Measurements from ENCODE around the gene CDSN.

The CDSN gene

GRCh38 chr6:31138982-31139381 lies 18.7 kb upstream of the CDSN start, which contains the start of gene PSORS1C2:
PSORS1C2 (minus strand) TSS chr6:31139066; CDS start chr6:31139026, 40 bp downstream.
- Histone ChIP-seq H3K4me1 (peaks cover 0 to 6% (median 5%) of the 10 kb centered on the region in 10 experiments; a peak in 11 of 20 replicates), H4K20me1 (no peaks in the 10 kb centered on the region), H3K9ac (peak within 1 kb of the TSS in 2 of 11 experiments; percentile 7 to 44; a peak in 2 of 22 replicates), H3K4me2 (peak within 1 kb of the TSS; percentile 42 to 82 (median 63)), H3K27me3 (no peaks in the 10 kb centered on the region), H3K36me3 (peaks cover 9 to 20% (median 15%) of the 10 kb centered on the region in 11 experiments; a peak in 18 of 22 replicates), H3K27ac (no peak within 1 kb of the TSS; a peak in 1 of 22 replicates), H3K4me3 (peak within 1 kb of the TSS in 2 of 10 experiments; percentile 33 to 41; a peak in 1 of 20 replicates), H3K9me3 (replicated peaks in 1 of 11) (no peaks in the 10 kb centered on the region)
- TF ChIP-seq Cebpa-rat (IDR thresholded peaks at IDR 0.05) = no peak

- Histone ChIP-seq H3K4me3 (no peak overlapping the region), H3K27ac (no peak overlapping the region), H3K4me2 (no peak overlapping the region), H3K9me3 (replicated peaks in 1 of 11) (no peaks in the 10 kb centered on the region), H3K9ac (no peak overlapping the region), H3K4me1 (peaks cover 0 to 6% (median 5%) of the 10 kb centered on the region in 10 experiments; a peak in 11 of 20 replicates), H3K36me3 (no peaks in the 10 kb centered on the region), H3K27me3 (no peaks in the 10 kb centered on the region), H4K20me1 (no peaks in the 10 kb centered on the region)
- no peak for TF ChIP-seq Cebpa-rat (IDR thresholded peaks at IDR 0.05)
Observed at GRCh38 chr6:31135710-31136109, 15.5 kb upstream of the CDSN start.

- Histone ChIP-seq H3K4me1 (peaks cover 0 to 4% (median 3%) of the 10 kb centered on the region in 10 experiments; a peak in 11 of 20 replicates), H3K36me3 (no peaks in the 10 kb centered on the region), H3K9me3 (replicated peaks in 1 of 11) (no peaks in the 10 kb centered on the region), H3K27me3 (no peaks in the 10 kb centered on the region), H3K4me2 (no peak overlapping the region), H4K20me1 (no peaks in the 10 kb centered on the region), H3K27ac (no peak overlapping the region), H3K4me3 (no peak overlapping the region), H3K9ac (no peak overlapping the region)
- TF ChIP-seq Cebpa-rat (IDR thresholded peaks at IDR 0.05) = no peak
Observed at GRCh38 chr6:31132806-31133205, 12.6 kb upstream of the CDSN start.

DNA sequence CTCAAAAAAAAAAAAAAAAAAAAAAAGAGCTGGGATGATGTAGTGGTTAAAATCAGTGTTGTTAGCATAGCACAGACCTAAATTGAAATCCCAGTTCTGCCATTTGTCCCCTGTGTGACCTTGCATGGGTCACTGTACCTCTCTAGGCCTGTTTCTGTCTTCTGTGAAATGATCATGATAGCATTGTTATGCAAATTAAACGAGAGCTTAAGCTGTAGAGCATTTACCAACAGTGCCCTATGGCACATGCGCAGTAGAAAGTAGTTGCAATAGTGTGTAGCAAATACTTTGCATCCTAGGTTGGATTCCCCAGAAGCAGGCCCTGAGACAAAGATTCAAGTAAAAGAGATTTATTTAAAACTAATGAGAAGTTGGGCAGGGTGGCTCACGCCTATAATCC lies 11.3 kb upstream of the CDSN start:
- 0 out of 20 replicates have a peak, but pooled peaks cover 0 to 2% (median 0%) of the 10 kb centered on the region in 10 experiments for H3K4me1 ChIP-seq
- TF ChIP-seq Cebpa-rat (IDR thresholded peaks at IDR 0.05) = no peak
- no peak overlapping the region for H3K4me2 ChIP-seq
- no peaks in the 10 kb centered on the region for H3K27me3 ChIP-seq
- H3K9ac ChIP-seq = no peak overlapping the region
- H4K20me1 ChIP-seq = no peaks in the 10 kb centered on the region
- no peak overlapping the region for H3K27ac ChIP-seq
- no peaks in the 10 kb centered on the region for H3K36me3 ChIP-seq
- H3K4me3 ChIP-seq = no peak overlapping the region
- no peaks in the 10 kb centered on the region for H3K9me3 ChIP-seq (replicated peaks in 1 of 11)

GRCh38 chr6:31130751-31131150 lies 10.5 kb upstream of the CDSN start:
- no peak for TF ChIP-seq Cebpa-rat (IDR thresholded peaks at IDR 0.05)
- H3K9me3 ChIP-seq (replicated peaks in 1 of 11) = no peaks in the 10 kb centered on the region

DNA sequence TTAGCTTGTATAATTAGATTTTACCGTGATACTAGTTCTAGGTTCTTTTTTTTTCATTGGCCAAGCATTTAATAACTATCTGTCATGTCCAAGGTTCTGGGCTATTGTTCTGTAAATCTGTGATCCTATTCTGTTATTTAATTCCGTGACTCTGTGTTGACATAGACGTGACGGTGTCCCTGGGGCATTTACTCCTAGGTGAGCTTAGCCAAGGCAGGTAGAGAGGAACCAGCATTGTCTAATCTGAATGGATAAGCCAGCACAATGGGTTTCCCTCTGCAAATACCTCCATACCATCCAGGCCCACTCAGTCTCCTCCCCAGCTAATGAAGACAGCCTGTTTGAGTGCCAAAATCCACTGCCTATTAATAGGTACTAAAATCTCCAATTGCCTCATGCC lies 8.9 kb upstream of the CDSN start:
- Histone ChIP-seq H3K4me2 (no peak overlapping the region), H3K9ac (no peak overlapping the region), H4K20me1 (no peaks in the 10 kb centered on the region), H3K27ac (no peak overlapping the region), H3K4me1 (peaks cover 12 to 17% (median 14%) of the 10 kb centered on the region in 10 experiments; a peak in 18 of 20 replicates), H3K27me3 (no peaks in the 10 kb centered on the region), H3K4me3 (no peak overlapping the region), H3K9me3 (replicated peaks in 1 of 11) (no peaks in the 10 kb centered on the region), H3K36me3 (no peaks in the 10 kb centered on the region)
- no peak for TF ChIP-seq Cebpa-rat (IDR thresholded peaks at IDR 0.05)

More at GRCh38 chr6:31130751-31131150, 10.5 kb upstream of the CDSN start:
- H3K9ac ChIP-seq = no peak overlapping the region
- H3K4me3 ChIP-seq = no peak overlapping the region
- no peaks in the 10 kb centered on the region for H4K20me1 ChIP-seq
- no peak overlapping the region for H3K27ac ChIP-seq
- no peaks in the 10 kb centered on the region for H3K36me3 ChIP-seq
- peaks cover under 1 to 10% (median 3%) of the 10 kb centered on the region in 10 experiments; a peak in 13 of 20 replicates for H3K4me1 ChIP-seq
- no peak overlapping the region for H3K4me2 ChIP-seq
- H3K27me3 ChIP-seq = no peaks in the 10 kb centered on the region

DNA sequence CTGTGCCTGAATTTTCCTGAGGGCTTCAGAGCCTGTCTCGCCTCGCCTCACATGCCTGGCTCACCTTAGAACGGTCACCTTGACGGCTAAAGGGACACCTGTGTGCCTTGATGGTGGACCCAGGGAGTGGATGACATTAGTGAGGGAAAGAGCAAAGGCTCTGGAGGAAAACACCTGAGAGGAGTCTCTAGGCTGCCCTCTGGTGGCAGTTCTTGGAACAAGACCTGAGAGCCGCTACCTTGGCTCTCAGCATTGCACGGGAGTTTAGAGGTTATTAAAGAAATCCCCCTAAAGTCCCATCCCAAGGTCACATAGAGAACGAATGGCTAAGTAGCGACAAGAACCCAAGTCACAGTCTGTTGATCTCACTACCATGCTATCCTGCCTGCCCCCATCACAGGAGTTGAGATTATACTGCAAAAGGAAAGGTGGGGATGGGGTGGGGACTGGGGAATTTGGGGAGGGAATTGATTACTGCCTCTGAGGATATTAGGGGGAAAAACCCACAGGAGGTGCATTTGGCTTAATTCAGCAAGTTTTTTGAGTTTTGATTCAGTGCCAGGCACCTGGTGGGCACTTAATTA lies 7.9 kb upstream of the CDSN start:
- Histone ChIP-seq H3K4me1 (peaks cover 12 to 17% (median 14%) of the 10 kb centered on the region in 10 experiments; a peak in 19 of 20 replicates), H4K20me1 (no peaks in the 10 kb centered on the region), H3K27me3 (no peaks in the 10 kb centered on the region), H3K36me3 (no peaks in the 10 kb centered on the region), H3K9me3 (replicated peaks in 1 of 11) (no peaks in the 10 kb centered on the region), H3K4me2 (no peak overlapping the region), H3K4me3 (no peak overlapping the region), H3K27ac (no peak overlapping the region), H3K9ac (no peak overlapping the region)
- no peak for TF ChIP-seq Cebpa-rat (IDR thresholded peaks at IDR 0.05)

- Histone ChIP-seq H3K36me3 (no peaks in the 10 kb centered on the region), H3K9me3 (replicated peaks in 1 of 11) (no peaks in the 10 kb centered on the region), H3K4me3 (no peak overlapping the region), H3K27me3 (no peaks in the 10 kb centered on the region), H3K9ac (no peak overlapping the region), H3K27ac (no peak overlapping the region), H3K4me1 (peaks cover 24 to 33% (median 27%) of the 10 kb centered on the region in 10 experiments; a peak in 19 of 20 replicates), H3K4me2 (0 out of 22 replicates have a peak overlapping the region, but pooled peaks of 1 of the 11 experiments have one; percentile 39), H4K20me1 (no peaks in the 10 kb centered on the region)
- TF ChIP-seq Cebpa-rat (IDR thresholded peaks at IDR 0.05) = no peak
Observed at GRCh38 chr6:31126396-31127175, 6.3 kb upstream of the CDSN start.

DNA sequence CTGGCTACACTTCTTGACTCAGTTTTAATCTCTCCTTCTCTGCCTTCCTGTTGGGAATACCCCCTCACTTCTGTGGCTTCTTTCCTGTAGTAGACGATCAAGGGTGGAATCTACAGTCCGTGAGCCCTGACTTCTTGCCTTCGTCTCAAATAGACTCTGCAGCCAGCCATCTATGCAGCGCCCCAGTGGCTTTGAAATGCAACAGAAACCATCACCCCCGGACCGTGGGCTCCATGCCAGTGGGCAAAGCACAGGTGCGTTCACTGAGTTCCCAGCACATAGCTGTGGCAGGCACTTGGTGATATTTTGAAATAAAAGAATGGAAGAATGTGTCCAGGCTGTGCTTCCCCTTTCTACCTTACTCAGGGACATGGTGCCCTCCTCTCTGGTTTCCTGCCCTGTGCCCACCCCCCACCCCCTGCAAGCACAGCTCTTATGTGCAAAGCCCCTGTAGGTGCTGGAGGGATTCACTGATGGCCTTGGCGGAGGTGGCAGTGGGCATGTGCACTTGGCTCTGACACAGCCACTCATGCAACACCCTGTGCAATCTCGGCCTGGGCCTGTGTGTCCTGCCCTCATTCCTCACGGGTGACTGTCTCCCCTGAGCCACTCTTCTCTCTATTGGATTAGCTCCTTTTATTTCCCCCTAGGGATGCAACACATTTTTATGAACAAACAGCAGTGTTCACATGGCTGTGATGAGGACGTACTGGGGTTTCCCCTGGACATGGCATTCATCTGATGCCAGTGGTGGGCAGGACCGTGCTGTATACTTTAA lies 5.5 kb upstream of the CDSN start:
- H3K27ac ChIP-seq = no peak overlapping the region
- no peak for TF ChIP-seq Cebpa-rat (IDR thresholded peaks at IDR 0.05)
- peak overlapping the region in 10 of 11 experiments; percentile 21 to 67 (median 38); a peak in 15 of 22 replicates for H3K4me2 ChIP-seq
- H3K4me3 ChIP-seq = no peak overlapping the region
- H3K4me1 ChIP-seq = peaks cover 24 to 33% (median 27%) of the 10 kb centered on the region in 10 experiments; a peak in 19 of 20 replicates
- H3K9ac ChIP-seq = no peak overlapping the region
- H3K9me3 ChIP-seq (replicated peaks in 1 of 11) = no peaks in the 10 kb centered on the region
- no peaks in the 10 kb centered on the region for H3K27me3 ChIP-seq
- H3K36me3 ChIP-seq = no peaks in the 10 kb centered on the region
- H4K20me1 ChIP-seq = no peaks in the 10 kb centered on the region
